ENCODE measurements around the gene LXN. TPM values are rescaled to one million over a fixed set of nuclear protein-coding genes. Genes with fewer than 3 reads are reported as not detected.

Gene LXN
- total RNA-seq, 2 experiments from 2014 or later: 4.8 to 9.0 TPM

- H3K79me2 ChIP-seq (ENCODE audit: insufficient read depth, low read depth, low read length): no peaks in the 10 kb centered on the region
- peaks cover 48% of the 10 kb centered on the region for H3K36me3 ChIP-seq (ENCODE audit: insufficient read depth, low read length)
- BruUV-seq (replicated peaks): no TSS peak
- intact Hi-C loops (cut with micrococcal nuclease; ENCODE audit: unreplicated experiment): no loop called here
- no peaks in the 10 kb centered on the region for H3K9me2 ChIP-seq (ENCODE audit: insufficient read depth, low read length)
- H3K4me2 ChIP-seq (ENCODE audit: low read length): no peak overlapping the region
- no peak overlapping the region for H2AFZ ChIP-seq (ENCODE audit: low read length)
- no peak overlapping the region for H3K4me3 ChIP-seq (ENCODE audit: low read depth, low read length, poor library complexity, severe bottlenecking)
- DNase-seq (ENCODE audit: low spot score): no peak
- POLR2A ChIA-PET: interaction anchor here (0.5 to 0.9 kb wide), 4 partner anchors 20 to 197 kb away, joined by 3 to 5 read pairs (median 3); no protein-coding TSS in a partner anchor
- H4K20me1 ChIP-seq (ENCODE audit: insufficient read depth, low read length): no peaks in the 10 kb centered on the region
- TF ChIP-seq CTCF (conservative IDR thresholded peaks at IDR 0.05; ENCODE audit: low read length) (no peak), EZH2phosphoT487 (IDR thresholded peaks at IDR 0.05; ENCODE audit: borderline replicate concordance, low read depth, low read length) (no peak)
- no peak overlapping the region for H3K27ac ChIP-seq (ENCODE audit: low read depth, low read length, poor library complexity, severe bottlenecking)
- CTCF ChIA-PET (ENCODE audit: unreplicated experiment): no interaction called here
- no peaks in the 10 kb centered on the region for H3K9me3 ChIP-seq (ENCODE audit: low read length)
- H3K4me1 ChIP-seq (ENCODE audit: insufficient read depth, low read length, poor library complexity, severe bottlenecking): no peaks in the 10 kb centered on the region
These were observed 7.1 kb upstream of the LXN start for GRCh38 chr3:158679547-158680000.

GRCh38 chr3:158678687-158679086, 6.2 kb upstream of the LXN start:
- BruUV-seq (replicated peaks): no TSS peak
- Histone ChIP-seq H3K9me2 (ENCODE audit: insufficient read depth, low read length) (no peaks in the 10 kb centered on the region), H3K36me3 (ENCODE audit: insufficient read depth, low read length) (peaks cover 43% of the 10 kb centered on the region), H2AFZ (ENCODE audit: low read length) (no peak overlapping the region), H3K27ac (ENCODE audit: low read depth, low read length, poor library complexity, severe bottlenecking) (no peak overlapping the region), H4K20me1 (ENCODE audit: insufficient read depth, low read length) (no peaks in the 10 kb centered on the region), H3K9me3 (ENCODE audit: low read length) (no peaks in the 10 kb centered on the region), H3K4me2 (ENCODE audit: low read length) (no peak overlapping the region), H3K4me3 (ENCODE audit: low read depth, low read length, poor library complexity, severe bottlenecking) (no peak overlapping the region), H3K4me1 (ENCODE audit: insufficient read depth, low read length, poor library complexity, severe bottlenecking) (no peaks in the 10 kb centered on the region), H3K79me2 (ENCODE audit: insufficient read depth, low read depth, low read length) (no peaks in the 10 kb centered on the region)
- intact Hi-C loops (cut with micrococcal nuclease; ENCODE audit: unreplicated experiment): no loop called here
- ChIA-PET POLR2A (interaction anchor here (0.7 to 0.9 kb wide), 4 partner anchors 9 to 196 kb away, joined by 3 read pairs; no protein-coding TSS in a partner anchor), CTCF (ENCODE audit: unreplicated experiment) (no interaction called here)
- DNase-seq (ENCODE audit: low spot score): no peak
- no peak for TF ChIP-seq CTCF (conservative IDR thresholded peaks at IDR 0.05; ENCODE audit: low read length)

DNA sequence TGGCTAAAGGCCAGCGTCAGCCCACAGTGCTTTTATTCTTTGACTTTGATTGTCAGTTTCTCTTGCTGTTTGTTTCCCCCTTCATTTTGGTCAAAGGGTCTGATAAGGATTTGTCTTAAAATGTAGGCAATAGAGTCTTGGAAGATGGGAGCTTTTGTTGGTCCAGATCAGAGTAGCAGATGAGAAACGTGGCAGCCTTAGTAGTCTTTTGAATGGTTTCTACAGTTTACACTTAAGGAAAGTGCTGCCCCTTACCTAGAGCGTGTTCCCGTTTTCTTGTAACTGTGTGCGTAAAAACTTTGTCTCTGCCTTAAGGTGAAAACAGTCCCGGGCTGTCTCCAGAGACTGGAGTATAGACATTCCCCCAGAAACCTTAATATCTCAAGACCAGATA, 630 bp downstream of the LXN start:
- H2AFZ ChIP-seq (ENCODE audit: low read length): peak overlapping the region; percentile 35; the same call in 1 of the 2 replicates
- intact Hi-C loops (cut with micrococcal nuclease; ENCODE audit: unreplicated experiment): loop anchor here (5.0 kb wide), 1 partner anchor 120 kb away; no protein-coding TSS in a partner anchor
- H3K27ac ChIP-seq (ENCODE audit: low read depth, low read length, poor library complexity, severe bottlenecking): peak overlapping the region; percentile 54
- no peaks in the 10 kb centered on the region for H3K9me3 ChIP-seq (ENCODE audit: low read length)
- H3K9me2 ChIP-seq (ENCODE audit: insufficient read depth, low read length): no peaks in the 10 kb centered on the region
- no peak for TF ChIP-seq CTCF (conservative IDR thresholded peaks at IDR 0.05; ENCODE audit: low read length)
- no peak for TF ChIP-seq EZH2phosphoT487 (IDR thresholded peaks at IDR 0.05; ENCODE audit: borderline replicate concordance, low read depth, low read length)
- no peaks in the 10 kb centered on the region for H4K20me1 ChIP-seq (ENCODE audit: insufficient read depth, low read length)
- ChIA-PET CTCF (ENCODE audit: unreplicated experiment) (interaction anchor here (0.7 kb wide), 1 partner anchor 27 kb away, joined by 5 read pairs; no protein-coding TSS in a partner anchor), POLR2A (interaction anchor here (0.8 to 2.2 kb wide), 3 partner anchors 20 to 32 kb away, joined by 3 to 11 read pairs (median 4); partner anchors contain the start of gene GFM1)
- no peaks in the 10 kb centered on the region; the same call in 1 of the 2 replicates for H3K79me2 ChIP-seq (ENCODE audit: insufficient read depth, low read depth, low read length)
- H3K4me2 ChIP-seq (ENCODE audit: low read length): peak overlapping the region; percentile 76
- peak overlapping the region; percentile 75 for H3K4me3 ChIP-seq (ENCODE audit: low read depth, low read length, poor library complexity, severe bottlenecking)
- DNase-seq (ENCODE audit: low spot score): no peak
- BruUV-seq (replicated peaks): no TSS peak
- peaks cover 58% of the 10 kb centered on the region for H3K36me3 ChIP-seq (ENCODE audit: insufficient read depth, low read length)
- peaks cover 7% of the 10 kb centered on the region for H3K4me1 ChIP-seq (ENCODE audit: insufficient read depth, low read length, poor library complexity, severe bottlenecking)

Data from OCI-LY7 (cell line).